DOHH2 (cell line): Measurements from ENCODE around the gene NAPB.

Experiments
- EZH2phosphoT487 ChIP-seq: fragments of 200-600 bp; sonication (generic); IDR thresholded peaks from 2 replicates; pipeline ENCODE4 v1.6.1; 2017; ENCODE audit warnings: borderline replicate concordance, mild to moderate bottlenecking, antibody characterized with exemption, low read length, moderate library complexity, mixed read lengths
- TF ChIP-seq, protein P1 (sequence below): fragments of 200-600 bp; sonication (generic); IDR thresholded peaks from one replicate; pipeline ENCODE4 v1.5.1; 2014; ENCODE audit warnings: antibody characterized with exemption, mild to moderate bottlenecking, low read depth, low read length; ENCODE audit not compliant: poor library complexity, severe bottlenecking

GRCh38 chr20:23446505-23446904, 25.2 kb upstream of the NAPB start:
- TF ChIP-seq, protein P1, sequence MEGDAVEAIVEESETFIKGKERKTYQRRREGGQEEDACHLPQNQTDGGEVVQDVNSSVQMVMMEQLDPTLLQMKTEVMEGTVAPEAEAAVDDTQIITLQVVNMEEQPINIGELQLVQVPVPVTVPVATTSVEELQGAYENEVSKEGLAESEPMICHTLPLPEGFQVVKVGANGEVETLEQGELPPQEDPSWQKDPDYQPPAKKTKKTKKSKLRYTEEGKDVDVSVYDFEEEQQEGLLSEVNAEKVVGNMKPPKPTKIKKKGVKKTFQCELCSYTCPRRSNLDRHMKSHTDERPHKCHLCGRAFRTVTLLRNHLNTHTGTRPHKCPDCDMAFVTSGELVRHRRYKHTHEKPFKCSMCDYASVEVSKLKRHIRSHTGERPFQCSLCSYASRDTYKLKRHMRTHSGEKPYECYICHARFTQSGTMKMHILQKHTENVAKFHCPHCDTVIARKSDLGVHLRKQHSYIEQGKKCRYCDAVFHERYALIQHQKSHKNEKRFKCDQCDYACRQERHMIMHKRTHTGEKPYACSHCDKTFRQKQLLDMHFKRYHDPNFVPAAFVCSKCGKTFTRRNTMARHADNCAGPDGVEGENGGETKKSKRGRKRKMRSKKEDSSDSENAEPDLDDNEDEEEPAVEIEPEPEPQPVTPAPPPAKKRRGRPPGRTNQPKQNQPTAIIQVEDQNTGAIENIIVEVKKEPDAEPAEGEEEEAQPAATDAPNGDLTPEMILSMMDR = peak; percentile 75
- no peak for TF ChIP-seq EZH2phosphoT487
